Superior temporal gyrus (tissue), 1 donor: ENCODE results near the gene MAN1B1.
A peak's percentile ranks its signal among the peaks of the same experiment; 100 is the strongest.
"Not testable (repeated sequence)": the region's sequence is repeated elsewhere in the genome, so short reads cannot be mapped to it uniquely, and the experiment has no call there.

ENCODE experiments used
- DNase-seq: peaks from one replicate; pipeline ENCODE4 v3.0.0-alpha.2; 2016; ENCODE audit errors: extremely low spot score

Gene MAN1B1

DNA sequence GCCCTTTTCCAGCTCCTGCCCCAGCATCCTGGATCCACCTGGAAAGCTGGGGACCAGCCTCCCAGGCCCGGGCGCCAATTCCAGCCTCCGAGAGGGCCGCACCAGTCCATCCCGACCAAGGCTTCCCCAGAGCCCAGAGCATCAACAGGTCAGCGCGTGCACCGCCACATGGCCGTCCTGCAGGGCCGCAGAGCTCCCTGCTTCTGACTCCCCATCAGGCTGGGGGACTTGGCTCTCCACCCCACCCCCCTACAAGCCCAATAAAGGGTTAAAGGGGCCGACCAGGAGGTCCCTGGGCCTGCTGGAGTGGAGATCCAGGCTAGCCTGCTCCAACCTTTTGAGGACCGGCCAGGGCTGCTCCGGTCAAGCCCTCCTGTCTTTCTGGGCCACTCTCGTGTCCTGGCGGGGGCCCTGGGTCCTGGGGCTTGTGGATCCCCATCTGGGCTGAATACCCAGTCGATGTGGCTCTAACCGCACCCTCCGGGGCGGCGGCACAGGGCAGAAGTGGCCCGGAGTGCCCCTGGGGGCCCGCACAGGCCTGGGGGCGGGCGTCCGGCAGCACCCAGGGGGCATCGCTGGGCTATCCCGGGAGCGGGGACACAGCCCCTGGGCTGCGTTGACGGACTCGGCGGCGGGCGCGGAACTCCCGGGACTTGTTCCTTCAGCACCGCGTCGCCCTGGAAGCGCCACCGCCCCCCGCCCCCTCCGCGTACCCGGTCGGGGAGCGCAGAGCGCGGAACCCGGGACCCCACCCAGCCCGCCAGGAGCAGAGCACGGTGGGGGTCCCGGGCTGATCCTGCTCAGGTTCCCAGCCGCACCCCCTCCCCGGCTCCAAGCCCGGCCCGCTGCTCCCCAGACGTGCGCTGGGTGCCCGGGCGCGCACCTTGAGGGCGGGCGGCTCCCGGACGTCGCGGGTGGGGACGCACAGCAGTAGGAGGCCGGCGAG lies 33.5 kb upstream of the MAN1B1 start:
- no peak for DNase-seq

DNA sequence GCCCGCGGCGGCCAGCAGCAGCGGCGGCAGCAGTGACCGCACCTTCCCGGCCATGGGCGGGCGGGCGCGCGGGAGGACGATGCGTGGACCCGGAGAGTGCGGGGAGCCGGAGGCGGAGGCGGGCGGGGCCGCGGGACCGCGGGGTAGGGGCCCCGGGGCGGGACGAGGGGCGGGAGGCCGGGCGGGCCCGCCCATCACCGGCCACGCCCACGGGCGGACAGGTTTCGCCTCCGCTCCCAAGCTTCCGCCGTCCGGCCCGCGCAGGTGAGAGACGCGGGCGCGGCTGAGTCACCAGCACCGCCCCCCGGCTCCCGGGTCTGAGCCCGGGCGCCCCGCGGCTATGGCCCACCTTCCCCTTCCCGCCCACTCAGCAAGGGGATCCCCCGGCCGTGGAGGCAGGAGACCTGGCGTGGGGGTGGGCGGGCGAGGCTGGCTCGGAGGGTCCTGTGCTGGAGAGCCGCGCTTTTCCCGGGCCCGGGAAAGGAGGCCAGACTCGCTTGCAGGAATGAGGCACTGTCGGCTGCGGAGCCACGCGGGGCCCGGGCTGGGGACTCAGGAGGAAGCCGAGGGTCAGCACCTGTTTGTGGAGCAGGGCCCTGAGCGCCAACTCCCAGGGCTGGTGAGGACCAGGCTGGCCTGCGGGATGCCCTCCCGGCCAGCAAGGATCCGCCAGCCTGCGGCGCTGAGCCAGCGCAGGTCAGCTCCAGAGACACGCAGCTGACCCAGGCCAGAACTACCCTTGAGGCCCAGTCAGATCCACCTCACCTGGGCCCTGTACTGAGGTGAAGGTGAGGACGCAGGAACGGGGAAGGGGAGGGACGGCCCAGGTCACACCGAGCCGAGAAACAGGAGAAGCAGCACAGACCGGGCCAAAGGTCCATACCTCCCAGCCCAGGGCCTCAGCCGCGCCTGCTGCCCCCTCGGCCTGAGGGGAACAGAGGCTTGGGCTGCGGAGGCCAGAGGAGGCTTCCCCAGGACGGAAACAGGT lies 32.5 kb upstream of the MAN1B1 start, which contains the start of gene ENTPD2:
TSS of gene ENTPD2 (minus strand) at position 118 of the 988 bp plus-strand sequence. CDS start at position 54, 64 bp downstream.
- no peak for DNase-seq

DNA sequence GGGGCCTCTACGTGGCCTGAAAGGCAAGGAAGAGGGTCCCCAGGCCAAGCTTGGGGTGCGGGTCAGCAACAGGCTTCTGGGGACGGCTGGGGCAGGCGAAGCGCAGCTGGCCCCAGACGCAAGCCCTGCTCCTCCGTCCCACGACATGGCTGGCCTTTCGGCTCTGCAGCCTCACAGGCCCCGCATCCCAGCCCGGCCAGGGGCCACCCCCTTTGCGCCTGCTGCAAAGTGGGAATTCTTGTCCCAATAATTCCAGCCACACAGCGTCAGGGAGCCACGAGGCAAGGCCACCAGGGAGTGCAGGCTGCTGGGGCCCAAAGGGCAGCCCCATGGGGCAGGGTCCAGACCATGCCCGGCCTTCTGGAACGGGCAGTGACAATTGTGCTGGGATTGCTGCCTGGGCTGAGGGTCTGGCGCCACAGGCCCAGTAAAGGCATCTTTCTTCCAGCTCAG lies 31.8 kb upstream of the MAN1B1 start:
- DNase-seq: no peak

DNA sequence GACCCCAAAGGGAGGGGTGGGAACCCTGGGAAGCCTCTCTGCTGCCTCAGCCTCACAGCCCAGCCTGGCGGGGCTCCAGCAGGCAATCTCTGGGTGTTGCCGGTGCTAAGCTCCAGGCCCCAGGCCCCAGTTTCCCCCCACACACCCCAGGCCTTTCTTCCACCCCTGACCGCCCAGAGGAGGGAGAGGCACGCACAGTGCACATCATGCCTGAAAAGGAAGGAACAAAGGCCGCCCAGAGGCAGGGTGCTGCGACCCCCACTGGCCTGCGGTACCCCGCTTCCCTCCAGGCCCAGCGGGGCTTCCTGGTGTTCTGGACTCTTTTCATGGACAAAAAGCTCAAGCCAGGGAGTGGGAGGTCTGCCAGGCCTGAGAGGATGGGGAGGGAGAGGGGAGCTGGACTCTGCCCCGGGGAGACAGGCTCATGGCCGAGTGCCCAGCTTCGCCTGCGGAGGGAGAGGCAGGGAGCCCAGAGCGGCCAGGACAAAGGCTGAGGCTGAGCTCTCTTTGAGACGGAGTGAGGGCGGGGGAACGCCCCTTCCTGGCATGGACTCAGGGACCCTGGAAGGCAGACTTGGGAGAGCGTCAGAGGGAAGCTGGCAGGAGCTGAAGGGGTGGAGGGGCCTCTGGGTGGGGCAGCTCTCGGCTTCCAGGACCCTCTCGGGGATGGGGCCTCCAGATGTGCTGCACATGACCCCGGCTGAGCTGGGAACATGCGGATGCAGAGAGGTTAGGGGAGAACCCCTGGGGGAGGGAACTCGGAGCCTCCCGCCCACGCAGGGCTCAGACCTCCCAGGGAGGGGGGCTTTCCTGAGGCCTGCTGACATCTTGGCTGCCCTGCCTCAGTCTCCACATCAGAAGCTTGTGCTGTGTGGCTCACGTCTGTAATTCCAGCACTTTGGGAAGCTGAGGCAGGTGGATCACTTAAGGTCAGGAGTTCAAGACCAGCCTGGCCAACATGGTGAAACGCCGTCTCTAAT lies 31.1 kb upstream of the MAN1B1 start:
- peak; percentile 94 for DNase-seq

DNA sequence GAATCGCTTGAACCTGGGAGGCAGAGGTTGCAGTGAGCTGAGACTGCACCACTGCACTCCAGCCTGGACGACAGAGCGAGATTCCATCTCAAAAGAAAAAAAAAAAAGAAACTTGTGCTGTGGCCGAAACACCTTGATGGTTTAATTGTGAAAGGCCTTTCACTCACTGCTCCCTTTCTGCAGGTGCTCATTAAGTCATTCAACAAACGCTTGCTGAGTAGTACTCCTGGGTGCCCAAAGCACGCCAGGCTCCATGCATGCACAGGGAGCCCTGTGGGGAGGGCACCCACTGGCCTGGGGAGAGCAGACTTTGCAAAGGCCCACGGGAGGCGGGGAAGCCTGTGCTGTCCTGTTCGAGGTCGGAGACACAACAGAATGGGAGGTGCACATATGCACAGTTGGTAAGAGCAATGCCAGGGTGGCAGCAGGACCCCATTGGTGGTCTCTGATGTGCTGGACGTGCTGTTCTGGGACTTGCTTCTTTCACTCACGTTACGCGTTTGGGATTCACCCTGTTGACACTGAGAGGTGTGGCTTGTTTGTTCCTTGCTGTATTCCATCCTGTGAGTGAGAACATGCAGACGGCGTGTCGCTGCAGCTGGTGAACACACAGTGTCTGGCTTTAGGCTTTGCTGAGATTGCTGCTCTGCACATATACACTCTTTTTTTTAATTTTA lies 29.9 kb upstream of the MAN1B1 start:
- no peak for DNase-seq

DNA sequence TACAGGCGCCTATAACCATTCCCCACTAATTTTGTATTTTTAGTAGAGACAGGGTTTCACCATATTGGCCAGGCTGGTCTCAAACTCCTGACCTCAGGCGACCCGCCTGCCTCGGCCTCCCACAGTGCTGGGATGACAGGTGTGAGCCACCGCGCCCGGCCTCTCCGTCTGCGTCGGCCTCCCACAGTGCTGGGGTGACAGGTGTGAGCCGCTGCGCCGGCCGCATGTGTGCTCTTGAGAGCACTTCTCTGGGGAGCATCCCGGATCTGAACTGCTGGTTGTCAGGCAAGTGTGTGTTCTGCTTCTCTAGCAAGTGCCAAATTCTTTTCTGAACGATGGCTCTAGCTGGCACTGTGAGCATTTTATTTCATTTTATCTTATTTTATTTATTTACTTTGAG lies 29.2 kb upstream of the MAN1B1 start:
- DNase-seq: no peak

DNA sequence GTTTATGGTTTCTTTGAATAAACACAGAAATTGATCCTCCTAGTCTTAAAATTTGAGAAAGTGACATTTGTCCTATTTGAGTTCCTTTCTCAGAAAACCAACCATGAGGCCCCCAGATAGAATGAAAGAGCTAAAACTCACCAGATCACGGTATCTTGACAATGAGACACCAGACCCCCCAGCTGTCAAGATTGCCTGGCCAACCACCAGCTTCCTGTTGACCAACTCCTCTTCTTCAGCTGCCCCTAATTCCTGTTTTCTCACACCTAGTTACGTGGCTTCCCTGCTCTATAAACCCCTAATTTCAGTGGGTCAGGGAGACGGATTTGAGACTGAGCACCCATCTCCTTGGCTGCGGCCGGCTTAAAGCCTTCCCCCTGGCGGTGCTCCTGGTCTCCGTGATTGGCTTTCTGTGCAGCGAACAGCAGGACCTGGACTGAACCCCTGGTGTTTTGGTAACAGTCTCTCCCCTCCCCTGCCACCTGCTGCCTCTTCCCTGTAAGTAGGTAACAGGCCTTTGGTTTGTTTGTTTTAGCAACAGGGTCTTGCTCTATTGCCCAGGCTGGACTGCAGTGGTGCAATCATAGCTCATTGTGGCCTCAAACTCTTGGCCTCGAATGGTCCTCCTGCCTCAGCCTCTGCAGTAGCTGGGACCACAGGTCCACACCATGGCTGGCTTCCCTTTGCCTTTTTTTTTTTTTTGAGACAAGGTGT lies 28.1 kb upstream of the MAN1B1 start:
- DNase-seq: no peak

DNA sequence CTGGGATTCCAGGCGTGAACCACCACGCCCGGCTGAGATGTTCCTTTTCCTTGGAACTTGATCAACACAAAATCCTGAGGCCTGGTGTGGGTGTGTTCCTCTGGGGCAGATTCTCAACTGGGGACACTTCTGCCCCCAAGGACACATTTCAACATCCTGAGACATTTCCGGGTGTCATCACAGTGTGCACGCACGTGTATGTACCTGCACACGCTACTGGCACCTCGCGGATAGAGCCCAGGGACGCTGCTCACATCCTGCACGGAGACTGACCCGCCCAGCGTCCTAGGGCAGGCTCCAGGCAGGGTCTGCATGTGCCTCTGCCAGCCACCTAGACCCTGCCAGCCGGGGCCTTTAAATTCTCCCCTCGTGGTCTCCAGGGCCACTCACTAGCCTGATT lies 24.4 kb upstream of the MAN1B1 start:
- DNase-seq: no peak

DNA sequence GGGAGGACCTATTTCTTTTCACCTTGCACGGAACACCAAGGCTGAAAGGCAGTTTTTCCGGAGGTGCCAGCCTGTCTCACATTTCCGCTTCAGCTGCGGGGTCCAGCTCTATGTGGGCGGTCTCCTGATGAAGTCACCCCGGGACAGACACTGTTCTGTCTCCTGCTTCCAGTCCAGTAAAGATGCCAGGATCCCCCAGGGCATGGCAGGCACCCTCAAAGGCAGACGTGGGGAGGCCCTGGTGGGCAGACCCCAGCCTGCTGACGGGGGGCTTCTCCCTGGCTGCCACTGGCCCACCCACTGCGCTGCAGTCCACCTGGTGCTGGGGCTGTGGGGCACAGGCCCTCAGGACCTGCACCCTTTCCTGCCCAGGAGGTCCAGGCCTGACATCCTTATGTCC lies 24.0 kb upstream of the MAN1B1 start:
- not testable (repeated sequence) for DNase-seq

DNA sequence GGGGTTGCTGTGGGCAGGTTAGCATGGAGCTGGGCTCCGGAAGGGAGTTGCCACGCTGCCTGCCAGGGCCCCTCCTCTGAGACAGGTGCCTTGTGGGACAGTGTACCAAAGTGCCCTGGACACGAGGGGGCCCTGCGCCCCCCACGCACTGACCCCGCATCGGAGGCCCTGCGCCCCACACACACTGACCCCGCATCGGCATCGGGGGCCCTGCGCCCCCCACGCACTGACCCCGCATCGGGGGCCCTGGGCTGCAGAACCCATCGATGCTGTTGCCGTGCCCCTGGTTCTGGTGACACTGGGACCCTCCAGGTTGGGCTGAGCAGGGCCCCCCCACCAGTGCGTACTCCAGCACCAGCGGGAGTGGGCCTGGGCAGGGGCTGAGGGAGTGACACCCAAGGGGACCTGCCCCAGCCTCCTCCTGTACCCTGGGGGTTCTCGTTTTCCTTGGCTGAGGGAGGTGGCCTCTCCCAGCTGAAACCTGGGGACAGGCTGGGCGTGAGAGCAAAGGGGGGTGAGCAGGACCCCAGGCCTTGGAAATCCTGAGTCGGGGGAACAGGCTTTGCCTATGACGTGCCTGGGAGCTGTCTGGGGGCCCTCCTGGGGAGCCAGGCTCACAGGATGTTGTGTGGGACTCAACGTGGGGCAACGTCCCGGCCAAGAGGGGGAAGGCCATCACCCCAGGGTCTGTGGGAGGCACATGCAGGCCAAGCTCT lies 23.3 kb upstream of the MAN1B1 start:
- no peak for DNase-seq

DNA sequence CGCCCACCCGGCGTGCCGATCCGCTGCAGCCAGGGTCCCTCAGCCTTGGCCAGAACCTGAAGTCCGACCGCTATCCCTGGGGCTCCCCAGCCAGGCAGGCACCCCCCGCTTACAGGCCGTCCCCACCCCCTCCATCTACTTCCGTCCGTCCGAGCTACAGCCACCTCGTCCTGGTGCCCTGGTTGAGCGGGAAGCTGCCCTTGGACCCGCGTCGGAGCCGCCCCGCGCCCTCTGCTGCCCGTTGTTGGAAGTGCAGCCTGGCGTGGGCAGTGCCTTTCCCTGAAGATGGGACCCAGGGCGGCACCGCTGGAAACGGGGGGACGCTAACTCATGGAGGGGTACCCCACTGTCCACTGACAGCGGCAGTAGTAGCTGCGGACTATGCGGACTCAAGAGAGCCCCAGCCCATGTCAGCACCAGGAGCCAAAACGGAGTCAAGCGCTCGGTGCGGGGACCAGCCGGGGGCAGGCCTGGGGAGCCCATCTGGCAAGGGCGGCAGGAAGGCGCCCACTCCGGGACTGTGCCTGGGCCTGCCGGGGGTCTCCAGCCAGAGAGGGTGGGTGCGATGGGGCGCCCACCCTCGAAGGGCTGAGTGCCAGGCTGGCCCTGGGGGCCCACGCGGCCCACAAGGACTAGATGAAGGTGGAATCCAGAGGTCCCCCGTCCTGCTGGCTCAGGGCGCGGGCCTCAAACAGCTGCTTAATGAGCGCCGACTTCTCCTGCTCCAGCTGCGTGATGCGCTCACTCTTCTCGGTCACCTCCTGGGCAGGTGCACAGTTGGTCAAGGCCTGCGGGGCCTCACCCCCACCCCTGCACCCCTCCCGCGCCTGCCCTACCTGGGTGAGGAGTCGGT lies 22.5 kb upstream of the MAN1B1 start:
- peak; percentile 74 for DNase-seq

DNA sequence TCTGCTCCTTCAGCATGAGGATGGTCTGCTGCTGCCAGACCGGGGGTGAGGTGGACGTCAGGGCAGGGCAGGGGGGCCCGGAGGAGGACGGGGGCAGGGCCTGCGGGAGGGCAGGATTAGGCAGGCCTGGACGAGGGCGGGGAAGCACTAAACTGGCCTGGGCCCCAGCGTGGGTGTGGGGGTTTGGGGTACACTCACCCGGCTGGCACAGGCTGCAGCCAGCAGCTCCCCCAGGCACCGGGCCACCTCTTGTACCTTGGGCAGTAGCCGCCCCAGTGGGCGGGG lies 22.0 kb upstream of the MAN1B1 start:
- no peak for DNase-seq

DNA sequence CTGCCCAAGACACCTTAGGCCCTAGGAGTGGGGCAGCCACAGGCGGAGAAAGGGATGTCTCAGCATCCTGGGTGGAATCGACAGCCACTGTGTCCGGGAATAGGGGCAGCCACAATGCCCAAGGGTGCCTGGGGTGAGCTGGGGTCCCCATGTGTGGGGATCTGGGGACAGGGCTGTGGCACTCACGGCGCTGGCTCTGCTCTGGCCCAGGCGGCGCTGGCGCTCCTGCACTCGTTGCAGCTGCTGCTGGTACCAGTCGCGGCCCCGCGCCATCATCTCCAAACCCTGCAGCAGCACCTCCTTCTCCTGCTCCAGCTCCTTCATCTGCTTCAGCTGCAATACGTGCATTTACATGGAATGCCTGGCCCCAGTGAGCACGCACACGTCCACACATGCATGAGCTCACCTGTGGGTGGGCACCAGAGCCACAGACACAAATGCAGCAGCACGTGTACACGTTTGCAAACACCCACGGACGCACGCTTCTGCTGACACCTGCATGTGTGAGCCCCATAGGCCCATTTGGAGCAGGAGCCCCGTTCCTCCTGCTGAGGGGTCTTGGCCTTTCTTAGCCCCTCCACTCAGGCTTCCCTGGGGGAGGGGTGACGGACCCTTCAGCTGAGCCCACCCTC lies 21.3 kb upstream of the MAN1B1 start:
- no peak for DNase-seq

DNA sequence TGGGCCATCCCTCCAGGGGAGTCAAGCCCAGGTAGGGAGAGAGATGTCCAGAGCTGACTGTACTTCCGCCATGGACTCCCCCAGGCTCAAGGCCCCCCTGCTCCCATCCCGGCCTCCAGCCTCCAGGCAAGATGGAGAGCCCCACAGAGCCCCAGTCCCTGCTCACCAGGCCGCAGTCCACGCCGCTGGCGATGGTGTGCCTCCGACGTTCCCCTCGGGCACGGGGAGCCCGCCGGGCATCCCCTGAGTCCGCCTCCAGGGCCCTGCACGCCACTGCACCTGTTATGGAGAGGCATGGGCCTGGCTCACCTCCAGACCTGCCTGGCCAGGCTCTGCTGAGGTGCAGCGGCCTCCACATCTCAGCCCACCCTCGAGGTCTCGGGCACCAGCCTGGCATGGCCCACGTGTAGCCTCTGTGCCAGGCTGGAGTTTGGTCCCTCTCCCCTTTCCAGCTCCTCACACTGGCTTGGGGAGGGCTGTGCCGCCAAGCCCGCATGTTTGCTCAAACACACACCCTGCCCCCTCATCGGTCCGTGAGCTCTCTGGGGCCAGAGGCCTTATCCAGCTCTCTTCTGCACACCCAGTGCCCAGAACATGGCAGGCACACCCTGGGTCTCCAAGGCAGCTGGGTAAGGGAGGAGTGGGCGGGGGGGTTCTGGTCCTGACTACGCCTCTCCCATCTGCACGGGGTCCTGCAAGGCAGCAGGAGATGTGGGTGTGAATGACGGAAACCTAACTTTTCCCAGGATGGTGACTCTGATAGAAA lies 20.5 kb upstream of the MAN1B1 start:
- no peak for DNase-seq

DNA sequence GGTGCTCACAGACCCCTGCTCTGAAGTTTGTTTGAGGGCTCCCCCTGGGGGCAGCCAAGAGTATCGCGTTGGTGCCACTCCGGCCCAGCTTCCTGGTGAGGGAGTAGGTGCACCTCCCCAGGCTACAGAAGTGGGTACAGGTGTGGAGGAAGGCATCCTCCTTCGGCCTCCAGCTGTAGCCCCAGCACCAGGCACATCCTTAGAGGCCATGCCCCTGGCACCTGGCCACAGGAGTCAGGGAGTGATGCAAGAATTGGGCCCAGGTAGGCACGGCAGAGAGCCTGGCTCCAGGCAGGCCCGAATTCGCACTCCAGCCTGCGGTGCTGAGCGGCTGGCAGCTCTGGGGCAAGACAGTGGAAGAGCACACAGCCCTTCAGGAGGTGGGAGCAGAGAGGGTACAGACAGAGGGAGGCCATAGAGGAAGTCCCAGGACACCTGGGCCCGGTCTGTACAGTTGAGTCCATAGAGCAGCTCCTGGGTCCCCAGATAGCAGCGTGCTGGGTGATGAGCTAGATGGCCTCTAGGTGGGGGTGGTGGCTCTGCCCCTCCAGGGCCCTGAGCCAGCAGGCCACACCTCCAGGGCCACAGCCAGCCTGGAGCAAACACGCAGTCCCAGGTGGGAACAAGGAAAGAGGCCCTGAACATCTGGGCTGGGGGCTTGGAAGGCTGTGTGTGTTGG lies 18.8 kb upstream of the MAN1B1 start:
- DNase-seq: peak; percentile 89
